Keratinocyte (primary cell): ENCODE results near the gene ACYP1. TPM values are rescaled to one million over a fixed set of nuclear protein-coding genes. Genes with fewer than 3 reads are reported as not detected.

Experiments
- DNase-seq: peaks from one replicate; pipeline ENCODE4 v3.0.0-alpha.2; 2011; ENCODE audit warnings: low read depth, missing footprints, low spot score
- FAIRE-seq: peaks from 2 replicates; lab custom pipeline; 2011; peaks lifted over from hg19 to GRCh38; lab: Jason Lieb, UNC
- H2AFZ ChIP-seq: 2 replicates; pipeline ENCODE4 v1.6.0; 2012; ENCODE audit warnings: low read length, control low read depth, inconsistent platforms; ENCODE audit not compliant: control insufficient read depth
- H3K27ac ChIP-seq: 2 replicates; pipeline ENCODE4 v1.5.1; 2011; ENCODE audit warnings: low read length; ENCODE audit not compliant: control insufficient read depth, insufficient read depth
- H3K27me3 ChIP-seq: 3 replicates; pipeline ENCODE4 v1.6.0; 2011; ENCODE audit warnings: low read length; ENCODE audit not compliant: control insufficient read depth, insufficient read depth; ENCODE audit errors: extremely low read depth
- H3K36me3 ChIP-seq, 2 experiments: 2 replicates in 1 of 2; 3 replicates in 1 of 2; pipeline ENCODE4 v1.5.1; 2011; ENCODE audit warnings: low read length in 2 of 2, mild to moderate bottlenecking in 1 of 2; ENCODE audit not compliant: control insufficient read depth in 2 of 2, insufficient read depth in 2 of 2; ENCODE audit errors: extremely low read depth in 1 of 2
- H3K4me1 ChIP-seq: 3 replicates; pipeline ENCODE4 v1.5.1; 2011; ENCODE audit warnings: low read length; ENCODE audit not compliant: control insufficient read depth, insufficient read depth; ENCODE audit errors: extremely low read depth
- H3K4me2 ChIP-seq: 3 replicates; pipeline ENCODE4 v1.6.0; 2011; ENCODE audit warnings: low read depth, low read length; ENCODE audit not compliant: control insufficient read depth, insufficient read depth; ENCODE audit errors: extremely low read depth
- H3K4me3 ChIP-seq, 3 experiments: fragments of 200-600 bp in 1 of 3; sonication (generic) in 1 of 3; 2 replicates in 2 of 3; 3 replicates in 1 of 3; pipeline ENCODE4 v1.5.1; 2011 to 2016; ENCODE audit warnings: low read length in 3 of 3, mild to moderate bottlenecking in 3 of 3, control low read depth in 2 of 3, inconsistent platforms in 1 of 3, low read depth in 1 of 3, mixed read lengths in 1 of 3, mixed run types in 1 of 3, moderate library complexity in 1 of 3; ENCODE audit not compliant: control insufficient read depth in 2 of 3, insufficient read depth in 2 of 3; ENCODE audit errors: extremely low read depth in 1 of 3
- H3K79me2 ChIP-seq: 2 replicates; pipeline ENCODE4 v1.6.0; 2012; ENCODE audit warnings: low read length; ENCODE audit not compliant: control insufficient read depth, insufficient read depth
- H3K9ac ChIP-seq: 3 replicates; pipeline ENCODE4 v1.6.0; 2011; ENCODE audit warnings: low read length; ENCODE audit not compliant: control insufficient read depth, insufficient read depth; ENCODE audit errors: extremely low read depth
- H3K9me1 ChIP-seq: 3 replicates; pipeline ENCODE4 v1.6.0; 2011; ENCODE audit warnings: low read length; ENCODE audit not compliant: control insufficient read depth, insufficient read depth; ENCODE audit errors: extremely low read depth
- H3K9me3 ChIP-seq: 2 replicates; pipeline ENCODE4 v1.5.1; 2012; ENCODE audit warnings: low read depth, low read length; ENCODE audit not compliant: control insufficient read depth
- H4K20me1 ChIP-seq: 3 replicates; pipeline ENCODE4 v1.6.0; 2011; ENCODE audit warnings: low read length; ENCODE audit not compliant: control insufficient read depth, insufficient read depth; ENCODE audit errors: extremely low read depth
- CTCF ChIP-seq, 3 experiments: IDR thresholded peaks in 1 of 3; conservative IDR thresholded peaks in 1 of 3; optimal IDR thresholded peaks in 1 of 3; 2 replicates in 2 of 3; 3 replicates in 1 of 3; pipeline versions ENCODE3 to v1.5.1; 2011; ENCODE audit warnings: low read length in 3 of 3, mild to moderate bottlenecking in 3 of 3, moderate library complexity in 2 of 3, control low read depth in 1 of 3, inconsistent platforms in 1 of 3; ENCODE audit not compliant: insufficient read depth in 2 of 3; ENCODE audit errors: extremely low read depth in 1 of 3
- EZH2 ChIP-seq: IDR thresholded peaks from one replicate; pipeline ENCODE4 v1.6.1; 2012; ENCODE audit warnings: inconsistent platforms, mild to moderate bottlenecking, low read length, moderate library complexity
- dilution Hi-C: fragments of 300-500 bp; cut with MboI; formaldehyde crosslinking; loops from one replicate; pipeline ENCODE4 v1.7.0; 2020; ENCODE audit warnings: low sequenced_read_pairs; ENCODE audit not compliant: extremely low pct_ligation_motif_present
- polyA plus RNA-seq, 5 experiments: library from polyadenylated mRNA; depleted of rRNA in 3 of 5; stranded (reverse) in 3 of 5; stranded (forward) in 1 of 5; unstranded in 1 of 5; fragments of >200 nt; gene quantifications; 1 replicate in 1 of 5; 2 replicates in 3 of 5; 3 replicates in 1 of 5; pipeline versions ENCODE4 v1.2.1 to v1.2.3, GENCODE V29; 2011 to 2012; ENCODE audit warnings: missing spikeins in 2 of 5, low read depth in 1 of 5, low replicate concordance in 1 of 5

The ACYP1 gene
- polyA plus RNA-seq, 1 donor (not counting 4 experiments of a cell fraction or from before 2014, with no cell fraction given), result 32.9 TPM

- Histone ChIP-seq H3K27ac (no peak overlapping the region), H3K79me2 (no peaks in the 10 kb centered on the region), H3K9me3 (no peaks in the 10 kb centered on the region), H3K9ac (no peak overlapping the region), H3K9me1 (no peaks in the 10 kb centered on the region), H3K4me2 (no peak overlapping the region), H3K36me3 (peaks cover 8 to 24% of the 10 kb centered on the region in 2 experiments), H3K27me3 (no peaks in the 10 kb centered on the region), H4K20me1 (no peaks in the 10 kb centered on the region), H3K4me1 (no peaks in the 10 kb centered on the region), H2AFZ (no peak overlapping the region), H3K4me3 (no peak overlapping the region)
- no peak for DNase-seq
- FAIRE-seq, result no peak
- dilution Hi-C loops, result no loop called here
- TF ChIP-seq EZH2 (no peak), CTCF (optimal IDR thresholded peaks at IDR 0.05 in 1 of 3, IDR thresholded peaks at IDR 0.05 in 1 of 3, conservative IDR thresholded peaks at IDR 0.05 in 1 of 3; ENCODE audit: extremely low read depth in 1 of 3, insufficient read depth in 2 of 3, low read length in 3 of 3) (no peak)
Observed at GRCh38 chr14:75032939-75033338, 30.9 kb downstream of the ACYP1 start.

GRCh38 chr14:75030147-75030546 is 33.7 kb downstream of the ACYP1 start:
- dilution Hi-C loops, result no loop called here

More at GRCh38 chr14:75030147-75030546, 33.7 kb downstream of the ACYP1 start:
- no peak overlapping the region for H3K27ac ChIP-seq
- H3K4me3 ChIP-seq, result no peak overlapping the region
- no peaks in the 10 kb centered on the region for H3K79me2 ChIP-seq
- H3K4me1 ChIP-seq, result no peaks in the 10 kb centered on the region
- no peak for TF ChIP-seq CTCF (optimal IDR thresholded peaks at IDR 0.05 in 1 of 3, IDR thresholded peaks at IDR 0.05 in 1 of 3, conservative IDR thresholded peaks at IDR 0.05 in 1 of 3; ENCODE audit: extremely low read depth in 1 of 3, insufficient read depth in 2 of 3, low read length in 3 of 3)
- TF ChIP-seq EZH2, result no peak
- FAIRE-seq (no peak), DNase-seq (no peak)
- no peak overlapping the region for H3K4me2 ChIP-seq
- H3K9me1 ChIP-seq, result no peaks in the 10 kb centered on the region
- peaks cover 10 to 24% of the 10 kb centered on the region in 2 experiments for H3K36me3 ChIP-seq
- H3K9me3 ChIP-seq, result no peaks in the 10 kb centered on the region
- H3K27me3 ChIP-seq, result no peaks in the 10 kb centered on the region
- H4K20me1 ChIP-seq, result no peaks in the 10 kb centered on the region
- no peak overlapping the region for H3K9ac ChIP-seq
- H2AFZ ChIP-seq, result no peak overlapping the region
